ENCODE data around the gene SRRM5. TPM values are rescaled to one million over a fixed set of nuclear protein-coding genes. Genes with fewer than 3 reads are reported as not detected.

The SRRM5 gene
- total and polyA plus RNA-seq, 2 of the 13 experiments (the other 11 are each of a cell fraction or from before 2014, with no cell fraction given): 0.11 to 0.16 TPM

GRCh38 chr19:43619262-43620060 is 7.6 kb downstream of the SRRM5 start, which contains the start of gene ZNF428 (continued):
- peak; percentile 18; the same call in 1 of the 2 replicates for TF ChIP-seq HMGXB3 (CRISPR knock-in tag; IDR thresholded peaks at IDR 0.05; ENCODE audit: borderline replicate concordance)
- no peak for TF ChIP-seq NFE2 (CRISPR knock-in tag; IDR thresholded peaks at IDR 0.05)
- 0 out of 2 replicates have a peak, but pooled peaks have one; percentile 36 for TF ChIP-seq RCOR2 (CRISPR knock-in tag; IDR thresholded peaks at IDR 0.05)
- TF ChIP-seq ZNF180 (CRISPR knock-in tag; IDR thresholded peaks at IDR 0.05; ENCODE audit: borderline replicate concordance, low read depth): 0 out of 2 replicates have a peak, but pooled peaks have one; percentile 37
- TF ChIP-seq NCOA1 (CRISPR knock-in tag; IDR thresholded peaks at IDR 0.05): no peak; the same call in 1 of the 2 replicates
- 0 out of 2 replicates have a peak, but pooled peaks have one; percentile 56 for TF ChIP-seq ZNF746 (CRISPR knock-in tag; IDR thresholded peaks at IDR 0.05)
- peak; percentile 80 for TF ChIP-seq MAZ (IDR thresholded peaks at IDR 0.05; ENCODE audit: borderline replicate concordance, low read depth, low read length)
- TF ChIP-seq MAZ (CRISPR knock-in tag; IDR thresholded peaks at IDR 0.05; ENCODE audit: low read depth): peak; percentile 97
- TF ChIP-seq SP4 (CRISPR knock-in tag; IDR thresholded peaks at IDR 0.05): no peak
- TF ChIP-seq CCAR2 (optimal IDR thresholded peaks at IDR 0.05; ENCODE audit: low read depth, low read length): no peak
- TF ChIP-seq ZNF572 (CRISPR knock-in tag; IDR thresholded peaks at IDR 0.05): no peak
- no peak for TF ChIP-seq NFRKB (IDR thresholded peaks at IDR 0.05)
- TF ChIP-seq LCORL (IDR thresholded peaks at IDR 0.05): no peak
- no peak for TF ChIP-seq LCORL (CRISPR knock-in tag; IDR thresholded peaks at IDR 0.05)
- TF ChIP-seq EEA1 (CRISPR knock-in tag; IDR thresholded peaks at IDR 0.05; ENCODE audit: borderline replicate concordance): 0 out of 2 replicates have a peak, but pooled peaks have one; percentile 29
- peak; percentile 87; the same call in 1 of the 2 replicates for TF ChIP-seq ETS1 (CRISPR knock-in tag; IDR thresholded peaks at IDR 0.05)
- TF ChIP-seq FOXK1 (CRISPR knock-in tag; IDR thresholded peaks at IDR 0.05; ENCODE audit: borderline replicate concordance, low read depth): no peak
- TF ChIP-seq ZNF18 (CRISPR knock-in tag; IDR thresholded peaks at IDR 0.05; ENCODE audit: insufficient replicate concordance): peak; percentile 80
- TF ChIP-seq ZNF570 (CRISPR knock-in tag; IDR thresholded peaks at IDR 0.05; ENCODE audit: borderline replicate concordance): peak; percentile 91; the same call in 1 of the 2 replicates
- TF ChIP-seq PLSCR1 (CRISPR knock-in tag; IDR thresholded peaks at IDR 0.05; ENCODE audit: borderline replicate concordance): no peak
- peak; percentile 61; the same call in 1 of the 3 replicates for TF ChIP-seq MXI1 (IDR thresholded peaks at IDR 0.05; ENCODE audit: borderline replicate concordance, low read depth, low read length)

Measured in HepG2 (cell line).